ENCODE measurements around the gene ASCC1. TPM values are rescaled to one million over a fixed set of nuclear protein-coding genes. Genes with fewer than 3 reads are reported as not detected.

Gene ASCC1
- total RNA-seq, 1 experiment from 2014 or later, result 15.7 TPM

- DNase-seq, result no peak
- H3K27me3 ChIP-seq (ENCODE audit: low read length), result no peaks in the 10 kb centered on the region
- no peak overlapping the region for H2AFZ ChIP-seq (ENCODE audit: low read length)
- no peak overlapping the region for H3K4me2 ChIP-seq (ENCODE audit: low read length)
- peaks cover 8% of the 10 kb centered on the region for H3K4me1 ChIP-seq (ENCODE audit: insufficient read depth, low read length)
- H4K20me1 ChIP-seq (ENCODE audit: low read length), result no peaks in the 10 kb centered on the region
- intact Hi-C loops (cut with micrococcal nuclease), result no loop called here
- H3K9ac ChIP-seq (ENCODE audit: low read length), result no peak overlapping the region
- no peak overlapping the region for H3K27ac ChIP-seq (ENCODE audit: low read length)
- H3K79me2 ChIP-seq (ENCODE audit: low read length), result no peaks in the 10 kb centered on the region
- no peaks in the 10 kb centered on the region for H3F3A ChIP-seq (ENCODE audit: low read length, unreplicated experiment)
- H3K9me2 ChIP-seq (replicated peaks; ENCODE audit: low read length), result no peaks in the 10 kb centered on the region
- ChIA-PET CTCF (no interaction called here), POLR2A (ENCODE audit: unreplicated experiment) (no interaction called here)
- H3K36me3 ChIP-seq (ENCODE audit: low read depth, low read length), result no peaks in the 10 kb centered on the region
- BruUV-seq (replicated peaks), result no TSS peak
- TF ChIP-seq EZH2phosphoT487 (IDR thresholded peaks at IDR 0.05; ENCODE audit: borderline replicate concordance, low read length) (no peak), EZH2 (IDR thresholded peaks at IDR 0.05; ENCODE audit: low read length, unreplicated experiment) (no peak), CTCF (conservative IDR thresholded peaks at IDR 0.05; ENCODE audit: low read depth, low read length) (no peak)
- no peaks in the 10 kb centered on the region for H3K9me3 ChIP-seq (ENCODE audit: low read length)
- H3K4me3 ChIP-seq (ENCODE audit: low read length), result no peak overlapping the region
- ATAC-seq, result no peak
Observed at GRCh38 chr10:72068126-72068765, 147.8 kb downstream of the ASCC1 start.

DNA sequence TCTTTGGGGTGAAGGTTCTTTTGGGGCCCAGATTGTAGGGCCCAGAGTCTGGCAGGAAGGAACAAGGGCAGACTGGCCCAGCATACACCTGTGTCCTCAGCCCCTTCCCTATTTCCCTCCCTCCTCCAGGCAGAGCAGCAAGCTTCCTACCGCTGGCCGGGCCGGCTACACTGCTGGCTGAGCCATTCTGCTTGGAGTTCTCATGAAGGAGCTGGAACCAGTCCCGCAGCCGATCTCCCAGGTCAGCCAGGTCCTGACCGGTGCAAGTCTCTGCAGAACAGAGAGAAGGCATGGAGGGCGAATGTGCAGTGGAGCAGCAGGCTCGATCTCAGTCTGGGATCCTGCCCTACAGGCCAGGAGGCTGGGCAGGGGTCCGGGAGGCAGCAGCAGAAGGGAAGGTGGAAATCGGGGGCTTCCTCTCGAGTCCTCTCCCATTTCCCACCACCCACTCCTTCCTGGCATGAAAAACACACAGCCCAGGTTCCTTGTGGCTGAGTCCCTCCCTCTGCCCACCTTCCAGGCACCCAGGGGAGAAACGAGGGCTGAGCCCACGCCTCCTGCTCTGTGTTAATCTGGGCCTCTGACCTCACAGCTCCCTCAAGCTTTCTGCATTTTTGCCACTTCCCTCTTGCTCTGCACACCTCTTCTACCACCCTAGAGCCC lies 148.5 kb downstream of the ASCC1 start:
- Histone ChIP-seq H3K9me2 (replicated peaks; ENCODE audit: low read length) (no peaks in the 10 kb centered on the region), H3K4me3 (ENCODE audit: low read length) (no peak overlapping the region), H3K9me3 (ENCODE audit: low read length) (no peaks in the 10 kb centered on the region), H3K4me1 (ENCODE audit: insufficient read depth, low read length) (peaks cover 8% of the 10 kb centered on the region), H3K27me3 (ENCODE audit: low read length) (no peaks in the 10 kb centered on the region), H3K79me2 (ENCODE audit: low read length) (no peaks in the 10 kb centered on the region), H3K36me3 (ENCODE audit: low read depth, low read length) (no peaks in the 10 kb centered on the region), H3K9ac (ENCODE audit: low read length) (no peak overlapping the region), H3K27ac (ENCODE audit: low read length) (no peak overlapping the region), H3F3A (ENCODE audit: low read length, unreplicated experiment) (no peaks in the 10 kb centered on the region), H2AFZ (ENCODE audit: low read length) (no peak overlapping the region), H3K4me2 (ENCODE audit: low read length) (no peak overlapping the region), H4K20me1 (ENCODE audit: low read length) (no peaks in the 10 kb centered on the region)
- ATAC-seq (no peak), DNase-seq (no peak)
- TF ChIP-seq EZH2phosphoT487 (IDR thresholded peaks at IDR 0.05; ENCODE audit: borderline replicate concordance, low read length), result no peak
- TF ChIP-seq CTCF (conservative IDR thresholded peaks at IDR 0.05; ENCODE audit: low read depth, low read length), result no peak
- TF ChIP-seq EZH2 (IDR thresholded peaks at IDR 0.05; ENCODE audit: low read length, unreplicated experiment), result no peak
- CTCF ChIA-PET, result no interaction called here
- intact Hi-C loops (cut with micrococcal nuclease), result no loop called here
- POLR2A ChIA-PET (ENCODE audit: unreplicated experiment), result no interaction called here
- BruUV-seq (replicated peaks), result no TSS peak

All from PC-3 (cell line).